Measurements from ENCODE around the gene PIEZO2.
A peak's percentile ranks its signal among the peaks of the same experiment; 100 is the strongest.

PIEZO2 gene

DNA sequence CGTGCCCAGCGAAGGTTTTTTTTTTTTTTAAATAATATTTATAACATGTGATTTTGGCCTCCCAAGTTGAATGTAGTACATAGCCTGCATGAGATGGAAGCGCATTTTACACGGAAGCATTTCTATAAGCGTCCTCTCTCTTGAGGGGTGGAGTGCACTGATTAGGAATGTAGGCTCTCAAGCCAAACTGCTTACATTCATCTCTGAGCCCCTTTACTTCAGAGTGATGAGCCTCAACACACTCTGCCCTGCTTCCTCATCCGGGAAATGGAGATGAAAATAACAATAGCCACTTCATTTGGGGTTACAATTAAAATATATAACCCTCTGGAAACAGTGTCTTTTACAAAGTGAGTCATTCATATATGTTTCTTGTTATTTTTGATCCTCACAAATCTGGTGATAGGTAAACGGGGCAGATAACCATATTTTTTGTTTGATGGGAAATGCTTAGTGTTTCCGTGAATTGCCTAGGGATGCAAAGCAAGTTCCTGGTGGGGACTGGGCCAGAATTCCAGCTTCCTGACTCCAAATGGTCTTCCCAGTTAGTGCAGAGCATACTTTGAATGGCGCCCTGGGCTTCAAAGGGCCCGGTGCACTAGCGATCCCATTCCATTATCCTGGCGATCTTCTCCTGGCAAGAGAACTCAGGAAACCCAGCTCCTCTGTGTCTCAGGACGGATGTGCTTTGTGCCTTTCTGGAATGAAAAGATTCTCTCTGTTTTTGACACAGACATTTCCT lies 124.3 kb downstream of the PIEZO2 start:
- no peak for DNase-seq

DNA sequence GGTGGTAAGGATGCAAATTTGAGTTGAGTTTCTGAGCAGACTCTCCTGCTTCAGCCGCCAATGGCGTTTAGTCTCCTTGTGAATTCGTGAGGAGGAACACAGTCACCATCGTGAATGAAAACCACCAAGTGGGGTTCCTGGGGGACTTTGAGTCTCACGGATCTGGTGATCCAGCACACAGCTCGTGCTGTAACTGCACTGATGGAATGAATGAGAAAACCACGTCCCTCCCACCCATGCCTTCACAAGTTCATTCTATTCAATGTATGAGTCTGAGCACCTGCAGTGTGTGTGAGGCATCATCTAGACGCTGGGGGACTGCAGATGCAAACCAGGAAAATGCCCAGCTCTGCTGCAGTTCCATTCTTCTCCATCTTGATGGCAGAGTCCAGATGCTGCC lies 127.9 kb downstream of the PIEZO2 start:
- DNase-seq = no peak

DNA sequence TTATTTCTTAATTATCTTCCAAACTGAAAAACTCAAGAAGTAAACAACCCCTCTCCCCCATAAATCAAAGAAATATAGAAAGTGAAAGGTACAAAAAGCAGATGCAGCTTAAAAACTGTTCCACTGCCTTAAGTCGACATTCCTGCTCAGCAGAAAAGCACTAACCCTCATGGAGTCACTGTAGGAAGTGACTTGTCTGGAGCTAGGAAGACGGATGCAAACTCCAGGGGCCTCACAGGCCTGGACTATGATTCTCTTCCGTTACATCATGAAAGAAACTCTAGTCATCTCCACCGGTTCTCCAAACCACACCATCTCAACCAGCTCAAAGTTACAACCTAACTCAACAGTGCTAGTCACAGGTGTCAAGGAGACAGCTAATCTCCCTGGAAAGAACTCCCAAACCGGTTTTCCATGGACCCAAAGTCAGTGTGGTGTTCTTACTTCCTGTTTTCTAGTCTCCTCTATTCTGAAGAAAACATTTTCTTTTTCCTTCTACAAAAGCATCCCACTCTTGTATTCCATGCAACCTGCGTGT lies 128.4 kb downstream of the PIEZO2 start:
- DNase-seq = no peak

DNA sequence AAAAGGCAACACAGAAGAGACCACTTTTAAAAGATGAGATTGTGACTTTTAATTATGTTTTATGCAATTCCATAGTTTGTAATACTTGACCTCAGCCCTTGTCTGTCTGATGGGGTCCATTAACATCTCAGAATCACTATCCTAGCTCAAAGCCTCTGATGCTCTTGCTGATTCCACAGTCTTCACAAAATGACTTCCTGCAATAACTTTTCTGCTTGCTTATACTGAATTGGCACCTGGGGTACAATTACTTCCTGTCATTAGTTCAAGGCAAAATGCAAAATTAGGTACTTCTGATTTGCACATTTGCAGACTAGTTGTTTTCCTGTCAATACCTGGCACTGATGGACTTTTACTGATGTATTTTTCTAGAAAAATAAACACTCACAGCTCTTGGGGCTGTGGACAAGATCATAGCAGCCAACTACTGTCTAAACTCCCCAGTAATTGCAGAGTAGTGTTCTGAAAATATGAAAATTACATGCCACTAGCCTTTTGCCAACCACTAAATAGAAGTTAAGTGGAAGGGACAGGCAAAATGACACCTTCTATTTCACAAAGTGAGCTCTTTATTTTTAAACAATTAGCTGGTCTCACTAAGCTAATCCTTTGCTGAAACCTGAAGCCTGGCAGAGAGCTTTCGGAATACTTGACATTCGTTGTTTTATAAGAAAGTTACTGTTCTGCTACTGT lies 129.1 kb downstream of the PIEZO2 start:
- no peak for DNase-seq

DNA sequence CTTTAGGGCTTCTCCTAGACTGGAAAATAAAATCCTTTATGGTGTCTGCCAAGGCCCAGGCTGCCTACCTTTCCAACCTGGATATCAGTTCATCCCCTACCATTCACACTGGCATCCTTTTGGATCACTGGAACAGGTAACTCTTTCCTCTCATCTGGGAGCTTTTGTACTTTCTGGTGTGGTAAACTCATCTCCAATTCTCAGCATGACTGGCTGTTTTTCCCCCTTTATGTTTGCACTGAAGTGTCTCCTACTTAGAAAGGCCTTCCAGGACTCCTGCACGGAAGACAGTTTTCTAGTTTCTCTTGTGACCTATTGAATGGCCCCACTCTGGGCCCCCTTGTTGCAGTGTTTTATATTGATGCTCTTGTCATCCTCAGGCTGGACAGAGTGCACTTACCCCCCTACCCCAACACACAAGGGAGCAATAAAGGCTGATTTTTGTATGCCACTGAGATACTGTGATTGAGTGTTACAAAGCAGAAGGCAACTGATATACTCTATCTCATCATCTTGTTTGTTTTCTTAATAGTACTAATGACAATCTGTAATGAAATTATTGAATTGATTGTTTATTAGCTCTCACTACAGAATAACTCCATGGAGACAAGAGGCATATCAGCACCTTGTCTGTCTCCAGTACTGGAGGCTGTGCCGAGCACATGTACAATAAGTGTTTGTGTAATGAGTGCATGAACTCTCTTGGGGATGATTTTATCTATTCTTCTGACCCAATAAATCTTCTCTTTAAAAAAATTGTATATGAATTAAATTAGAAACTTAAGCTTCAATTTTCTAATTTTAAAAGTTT lies 129.9 kb downstream of the PIEZO2 start:
- no peak for DNase-seq

DNA sequence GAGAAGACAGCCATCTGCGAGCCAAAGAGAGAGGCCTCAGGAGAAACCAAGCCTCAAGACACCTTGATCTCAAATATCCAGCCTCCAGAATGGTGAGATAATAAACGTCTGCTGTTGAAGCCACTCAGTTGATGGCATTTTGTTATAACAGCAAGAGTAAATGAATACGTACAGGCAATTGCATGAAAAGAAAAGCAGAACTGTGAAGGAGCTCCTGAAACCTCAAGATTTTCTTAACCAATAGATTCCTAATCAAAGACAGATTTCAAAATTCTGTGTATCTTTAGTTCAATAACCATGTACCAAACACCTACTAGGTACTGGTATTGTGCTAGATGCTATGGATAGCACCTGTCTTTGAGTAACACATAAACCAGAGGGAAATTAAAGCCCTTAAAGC lies 139.5 kb downstream of the PIEZO2 start:
- no peak for DNase-seq

DNA sequence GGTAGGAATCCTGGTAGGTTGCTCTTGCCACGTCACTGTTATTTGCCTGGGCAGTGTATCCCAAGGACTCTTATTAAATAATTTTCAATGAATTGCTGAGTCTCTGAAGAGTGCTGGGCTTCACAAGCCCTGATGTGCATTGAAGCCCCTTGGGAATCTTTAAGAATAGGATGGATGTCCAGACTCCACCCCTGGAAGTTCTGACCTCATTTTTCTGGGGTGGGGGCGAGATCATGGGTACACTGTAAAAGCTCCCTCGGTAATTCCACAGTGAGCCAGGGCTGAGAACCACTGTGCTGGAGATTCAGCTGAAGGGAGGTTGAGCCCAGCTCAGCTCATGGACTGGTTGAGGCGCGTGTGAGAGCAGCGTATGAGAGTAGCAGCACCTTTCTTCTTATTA lies 140.2 kb downstream of the PIEZO2 start:
- no peak for DNase-seq

DNA sequence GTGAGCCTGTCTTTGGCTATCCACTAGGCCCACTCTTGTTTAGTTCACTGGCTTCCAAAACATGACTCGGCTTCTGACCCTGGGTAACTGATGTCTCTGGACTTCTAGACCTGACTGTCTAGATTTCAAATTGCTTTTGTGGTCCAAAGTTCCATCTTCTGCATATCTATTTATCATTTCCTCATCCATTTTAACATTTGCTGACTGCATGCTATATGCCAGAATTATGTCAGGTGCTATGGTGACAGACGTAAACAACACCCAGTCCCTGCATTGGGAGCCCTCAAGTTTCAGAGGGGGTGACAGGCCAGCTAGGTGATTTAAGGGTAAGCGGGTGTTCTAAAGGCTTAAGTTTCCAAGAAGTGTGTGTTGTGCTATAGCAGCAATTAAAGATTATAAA lies 140.9 kb downstream of the PIEZO2 start:
- DNase-seq = no peak

DNA sequence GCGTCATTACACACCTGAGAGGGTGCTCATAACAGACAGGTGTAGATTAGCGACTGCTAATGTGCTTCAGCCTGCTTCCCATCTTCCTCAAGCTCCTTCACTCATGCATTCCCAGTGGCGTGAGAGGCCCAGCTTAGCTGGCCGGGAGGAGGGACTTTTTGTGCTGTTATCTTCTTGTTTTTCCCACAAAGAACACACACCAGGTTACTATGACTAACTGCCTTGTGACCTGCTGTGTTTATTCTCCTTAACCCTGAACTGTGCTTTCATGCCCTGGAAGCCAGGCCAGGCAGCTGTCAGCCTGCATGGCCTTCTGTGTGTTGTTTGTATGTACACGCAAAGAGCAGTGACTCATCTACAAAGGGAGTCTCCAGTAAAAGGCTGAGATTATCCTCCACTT lies 143.8 kb downstream of the PIEZO2 start:
- peak in 1 of 14 donors; percentile 12 for DNase-seq

DNA sequence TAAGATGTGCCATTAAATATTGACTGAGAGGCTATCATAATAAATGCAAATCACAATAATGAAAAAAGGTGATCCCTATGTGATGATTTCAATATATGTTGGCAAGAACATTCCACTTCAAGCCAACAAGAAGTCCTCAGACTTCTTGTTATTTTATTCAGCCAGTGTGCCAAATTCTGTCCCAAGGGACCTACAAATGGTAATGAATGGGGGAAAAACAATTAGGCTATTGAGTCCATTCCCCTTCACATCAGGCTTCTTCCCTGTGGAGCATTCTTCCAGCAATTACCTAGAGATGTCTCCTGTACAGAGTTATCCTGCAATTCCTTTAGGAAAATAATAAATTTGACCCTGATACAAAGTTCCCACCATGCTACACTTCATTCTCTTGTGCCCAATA lies 144.4 kb downstream of the PIEZO2 start:
- DNase-seq = no peak

DNA sequence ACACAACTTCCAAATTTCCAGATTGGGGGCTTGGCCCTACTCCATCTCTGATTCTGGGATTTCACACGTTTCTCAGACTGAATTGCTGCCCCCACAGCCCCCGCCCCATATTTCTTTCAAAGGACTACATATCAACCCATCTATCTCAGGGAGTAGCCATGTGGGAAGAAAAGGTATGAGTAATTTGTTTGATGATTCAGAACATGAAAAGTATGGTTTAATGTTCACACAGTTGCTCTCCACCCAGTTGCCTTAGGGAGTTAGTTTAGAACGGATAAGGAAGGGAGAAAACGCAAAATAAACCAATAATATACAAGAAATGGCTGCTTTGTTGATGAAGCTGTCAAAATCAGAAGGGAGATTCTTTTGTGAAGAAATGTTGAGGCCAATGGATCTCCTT lies 145.1 kb downstream of the PIEZO2 start:
- no peak for DNase-seq

DNA sequence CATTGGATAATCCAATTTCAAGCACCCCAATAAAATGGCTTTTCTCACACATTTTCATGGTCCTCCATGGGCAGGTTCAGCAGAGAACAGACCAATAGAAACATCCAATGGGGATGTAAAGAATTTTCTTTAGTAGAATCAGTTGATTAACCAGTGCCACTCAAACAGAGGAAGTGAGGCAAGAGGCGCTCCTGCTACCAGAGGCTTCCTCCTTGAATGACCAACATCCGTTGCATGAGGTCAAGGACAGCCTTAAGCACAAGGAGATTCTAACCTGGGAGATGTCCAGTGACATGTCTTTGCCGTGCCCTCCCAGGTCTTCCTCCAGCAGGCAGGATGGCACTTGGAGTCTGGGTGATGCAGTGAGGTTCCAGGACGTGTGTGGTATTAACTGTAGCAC lies 146.6 kb downstream of the PIEZO2 start:
- no peak for DNase-seq

DNA sequence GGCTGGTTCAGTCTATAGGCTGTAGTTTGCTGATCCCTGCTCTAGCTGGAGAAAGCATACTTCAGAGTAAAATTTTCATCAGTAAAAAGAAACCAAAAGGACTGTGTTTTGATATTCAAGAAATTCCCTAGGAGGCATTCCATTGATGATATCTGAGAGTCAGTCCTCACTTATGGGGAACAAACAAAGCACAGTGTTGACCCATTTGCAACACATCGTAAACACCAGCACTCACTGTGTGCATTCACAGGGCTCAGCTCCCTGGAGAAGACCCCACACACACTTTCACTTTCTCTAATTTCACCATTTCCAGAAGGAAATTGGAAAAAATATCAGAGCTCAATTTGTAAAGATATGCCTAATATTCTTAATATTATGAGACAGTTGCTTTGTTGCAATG lies 147.1 kb downstream of the PIEZO2 start:
- no peak for DNase-seq

DNA sequence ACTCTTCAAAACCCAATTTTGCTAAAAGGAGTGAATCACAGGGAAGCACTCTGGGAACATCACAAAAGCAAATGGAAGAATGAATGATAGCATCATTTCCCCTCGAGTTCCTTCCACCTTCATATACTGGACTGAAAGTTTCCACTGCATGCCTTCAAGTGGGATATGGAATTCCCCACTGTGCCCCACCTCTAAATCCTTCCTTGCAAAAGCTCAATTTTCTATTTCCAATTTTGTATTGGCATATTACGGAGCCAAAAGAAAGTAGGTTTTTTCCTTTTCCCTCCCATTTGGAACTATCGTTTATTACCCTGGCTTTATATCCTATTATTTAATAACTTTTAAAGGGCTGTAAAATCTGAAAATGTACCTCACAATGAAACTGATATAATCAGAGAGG lies 149.3 kb downstream of the PIEZO2 start:
- no peak for DNase-seq

DNA sequence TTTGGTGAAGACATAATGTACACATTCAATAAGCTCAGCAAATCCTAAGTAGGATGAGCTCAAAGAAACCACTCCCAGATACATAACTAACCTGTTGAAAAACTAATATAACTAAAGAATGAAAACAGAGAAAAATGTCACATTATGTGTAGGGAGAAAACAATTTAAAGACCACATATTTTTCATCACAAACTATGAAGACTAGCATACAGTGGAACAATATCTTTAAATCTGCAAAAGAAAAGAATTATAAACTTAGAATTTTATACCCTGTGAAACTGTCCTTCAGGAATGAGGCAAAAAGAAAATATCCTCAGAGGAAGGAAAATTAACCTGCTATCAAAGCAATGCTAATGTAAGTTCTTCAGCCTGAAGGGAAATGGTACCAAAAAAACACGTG lies 151.5 kb downstream of the PIEZO2 start:
- no peak for DNase-seq

DNA sequence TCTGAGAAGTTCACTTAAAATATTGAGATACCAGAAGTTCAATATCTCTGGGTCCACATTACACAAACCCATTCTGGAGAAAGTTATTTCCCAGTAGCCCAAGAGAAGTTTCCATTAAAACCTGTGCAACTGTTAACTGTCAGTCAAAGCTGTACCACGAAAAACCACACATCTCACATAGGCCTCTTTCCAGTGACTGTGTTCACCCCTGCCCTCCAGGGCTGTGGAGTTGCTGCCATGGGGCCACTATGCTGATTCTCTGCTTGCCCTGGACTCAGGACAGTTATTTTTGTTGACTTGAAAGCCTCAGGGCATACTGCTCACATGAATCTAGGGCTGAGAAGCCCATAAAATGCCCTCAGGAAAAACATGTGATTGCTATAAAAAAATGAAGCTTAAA lies 153.8 kb downstream of the PIEZO2 start:
- DNase-seq = no peak

DNA sequence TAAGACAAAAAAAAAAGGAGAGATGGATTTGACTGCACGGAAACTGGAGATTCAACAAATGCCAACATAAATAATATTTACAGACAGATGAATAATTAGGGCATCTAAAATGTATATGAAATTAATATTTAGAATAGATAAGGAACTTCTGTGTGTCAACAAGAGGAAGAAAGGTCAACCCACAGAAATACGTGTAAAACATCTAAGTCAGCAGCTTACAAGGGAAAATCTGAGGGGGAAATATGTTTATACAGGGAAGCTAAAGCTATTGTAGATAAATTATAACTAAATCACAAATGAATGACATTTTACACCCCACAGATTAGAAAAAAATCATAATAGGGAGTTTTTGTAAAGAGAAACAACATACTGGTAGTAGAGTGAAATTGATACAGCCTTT lies 159.9 kb downstream of the PIEZO2 start:
- DNase-seq = no peak

DNA sequence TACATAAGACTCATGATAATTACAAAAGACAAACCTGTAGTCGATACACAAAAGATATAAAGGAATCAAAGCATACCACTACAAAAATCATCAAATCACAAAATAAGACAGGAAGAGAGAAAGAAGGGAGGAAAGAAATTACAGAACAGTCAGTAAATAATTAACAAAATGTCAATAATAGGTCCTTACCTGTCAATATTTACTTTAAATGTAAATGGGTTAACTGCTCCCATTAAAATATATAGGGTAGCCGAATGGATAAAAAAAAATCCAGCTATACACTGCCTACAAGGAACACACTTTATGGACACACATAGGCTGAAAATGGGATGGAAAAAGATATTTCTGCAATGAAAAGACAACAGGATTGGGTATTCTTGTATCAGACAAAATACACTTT lies 163.7 kb downstream of the PIEZO2 start:
- DNase-seq = no peak

DNA sequence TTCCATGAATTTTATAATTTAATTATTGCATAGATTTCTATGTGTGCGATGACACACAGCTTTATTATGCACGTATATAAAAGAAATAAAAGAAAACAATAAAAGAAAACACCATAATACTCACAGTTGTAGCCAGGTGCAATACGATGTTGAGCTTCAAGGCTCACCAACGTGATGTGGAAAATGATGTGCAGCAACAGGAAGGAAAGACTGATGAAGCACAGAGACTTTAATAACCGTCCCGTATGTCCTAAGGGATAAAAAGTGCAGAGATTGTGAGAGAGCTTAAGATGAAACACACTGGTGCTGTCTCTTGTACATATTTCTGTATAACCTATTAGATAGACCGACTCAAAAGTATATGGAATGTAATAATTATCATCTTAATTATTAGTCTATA lies 170.0 kb downstream of the PIEZO2 start:
- no peak for DNase-seq

DNA sequence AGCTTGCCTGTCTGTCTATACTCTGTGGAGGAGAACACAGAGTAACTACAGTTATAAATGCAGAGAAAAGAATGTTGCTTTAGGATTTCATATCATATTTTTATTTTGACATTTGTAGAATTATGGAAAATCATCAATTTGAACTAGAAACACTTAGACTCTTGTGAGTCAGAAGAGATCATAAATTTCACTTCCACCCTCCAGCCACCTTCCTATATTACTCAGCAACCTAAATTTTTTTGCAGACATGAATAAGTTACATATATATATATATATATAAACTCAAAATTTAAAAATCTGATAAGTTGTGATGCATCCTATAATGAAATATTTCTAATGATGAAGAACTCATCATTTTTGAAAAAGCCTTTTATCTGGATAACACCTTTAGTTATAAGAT lies 172.3 kb downstream of the PIEZO2 start:
- no peak for DNase-seq

DNA sequence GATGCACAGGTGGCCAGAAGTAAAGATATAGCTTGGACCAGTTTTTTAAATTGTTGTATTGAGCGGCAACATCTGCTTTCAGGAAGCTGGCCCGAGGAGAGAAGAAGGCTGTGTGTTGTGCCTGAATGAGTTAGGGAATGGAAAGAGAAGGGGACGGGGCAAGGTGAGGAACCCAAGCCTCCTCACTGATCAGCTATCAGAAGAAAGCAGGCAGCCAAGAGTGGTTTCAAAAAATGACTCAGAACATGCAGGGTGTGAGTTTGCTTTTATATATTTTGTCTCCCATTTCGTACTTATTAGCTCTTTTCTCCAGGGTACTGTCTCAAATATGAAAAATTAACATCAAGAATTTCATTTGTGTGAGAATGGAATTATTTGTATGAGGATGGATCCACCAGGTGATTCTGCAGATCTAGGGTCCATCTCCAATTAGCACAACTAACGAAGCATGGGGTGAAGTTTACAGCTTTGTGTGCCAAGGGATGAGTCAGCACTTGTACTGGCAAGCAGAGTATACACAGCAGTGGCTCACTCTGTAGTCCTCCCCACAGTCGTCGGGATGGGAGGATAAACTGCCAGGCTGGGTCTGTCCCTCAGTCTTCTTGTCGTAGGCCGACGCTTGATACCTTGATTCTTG lies 175.7 kb downstream of the PIEZO2 start:
- no peak for DNase-seq

DNA sequence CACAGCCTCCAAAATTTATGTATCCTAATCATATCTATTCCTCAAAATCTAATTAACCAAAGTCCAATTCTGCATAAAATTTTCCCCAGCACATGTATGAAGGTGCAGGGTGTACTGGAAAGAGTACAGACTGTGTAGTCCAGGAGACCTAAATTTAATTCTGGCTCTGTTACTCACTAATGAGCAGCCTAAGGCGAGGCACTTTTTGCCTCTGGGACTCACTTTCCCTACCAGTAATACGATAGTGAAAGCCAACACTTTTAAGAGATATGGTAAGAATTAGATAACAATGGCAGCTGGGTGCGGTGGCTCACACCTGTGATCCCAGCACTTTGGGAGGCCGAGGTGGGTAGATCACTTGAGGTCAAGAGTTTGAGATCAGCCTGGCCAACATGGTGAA lies 177.7 kb downstream of the PIEZO2 start:
- DNase-seq = no peak

DNA sequence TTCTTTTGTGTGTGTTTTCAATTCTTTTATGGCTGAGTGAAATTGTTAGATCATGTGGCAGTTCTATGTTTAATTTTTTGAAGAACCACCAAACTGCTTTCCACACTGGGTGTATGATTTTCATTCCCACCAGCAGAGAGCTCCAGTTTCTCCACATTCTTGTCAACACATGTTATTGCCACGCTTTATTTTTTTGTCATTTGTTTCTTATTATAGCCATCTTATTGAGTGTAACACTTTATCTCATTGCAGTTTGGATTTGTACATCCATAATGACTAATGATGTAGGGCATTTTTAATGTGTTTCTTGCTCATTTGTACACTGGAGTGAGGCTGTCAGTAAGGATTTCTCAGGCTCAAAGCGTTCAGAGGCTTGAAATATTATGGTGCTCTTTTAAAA lies 184.2 kb downstream of the PIEZO2 start:
- no peak for DNase-seq
